Body of pancreas (tissue), 4 donors: Measurements from ENCODE around the gene METAP1D. TPM values are rescaled to one million over a fixed set of nuclear protein-coding genes. Genes with fewer than 3 reads are reported as not detected.
"Not testable (repeated sequence)": the region's sequence is repeated elsewhere in the genome, so short reads cannot be mapped to it uniquely, and the experiment has no call there.

ENCODE experiments used
- ATAC-seq: fragments of 150-250 bp; one replicate; pipeline ENCODE4 v1.9.1; 2016
- DNase-seq, 4 donors: peaks; one replicate each; pipeline ENCODE4 v3.0.0-alpha.2; 2019
- H3K27ac ChIP-seq, 4 donors: fragments of 200-600 bp; sonication (generic); 1 replicate in 3 of 4; 2 replicates in 1 of 4; pipeline versions ENCODE4 v1.5.1 to v1.6.1; 2016 to 2019; ENCODE audit warnings: mild to moderate bottlenecking in 1 of 4, mixed read lengths in 1 of 4, moderate library complexity in 1 of 4
- H3K27me3 ChIP-seq, 2 donors: fragments of 200-600 bp; sonication (generic); one replicate each; pipeline ENCODE4 v1.6.0; 2016; ENCODE audit warnings: mild to moderate bottlenecking in 1 of 2
- H3K36me3 ChIP-seq, 2 donors: fragments of 200-600 bp; sonication (generic); replicated peaks in 1 of 2; 2 replicates each; pipeline ENCODE4 v1.5.1; 2016; ENCODE audit warnings: low read depth in 2 of 2; ENCODE audit not compliant: insufficient read depth in 1 of 2
- H3K4me1 ChIP-seq: fragments of 200-600 bp; sonication (generic); one replicate; pipeline ENCODE4 v1.6.0; 2016
- H3K4me3 ChIP-seq, 2 donors: fragments of 200-600 bp; sonication (generic); 1 replicate in 1 of 2; 2 replicates in 1 of 2; pipeline ENCODE4 v1.5.1; 2016 to 2019
- H3K9me3 ChIP-seq, 3 donors: fragments of 200-600 bp; sonication (generic); 1 replicate in 2 of 3; 2 replicates in 1 of 3; pipeline ENCODE4 v1.5.1; 2016
- CTCF ChIP-seq, 7 experiments: fragments of 450-650 bp in 4 of 7; fragments of 200-600 bp in 3 of 7; sonication (generic) in 3 of 7; IDR thresholded peaks; one replicate each; pipeline ENCODE4 v1.5.1; 2016 to 2019; ENCODE audit warnings: antibody characterized with exemption in 7 of 7
- POLR2A ChIP-seq, 3 donors: fragments of 450-650 bp; IDR thresholded peaks; one replicate each; pipeline ENCODE4 v1.6.1; 2016; ENCODE audit warnings: antibody characterized with exemption in 3 of 3, mild to moderate bottlenecking in 2 of 3
- WGBS, 2 donors: methylation state at CpG; one replicate each; pipeline ENCODE4 v1.1.5; 2017; 5-methylcytosine and 5-hydroxymethylcytosine counted together
- intact Hi-C: fragments of 100-400 bp; cut with DNase I; formaldehyde crosslinking; loops from one replicate; pipeline ENCODE4 v1.15.1; 2023
- total RNA-seq, 2 donors: library from RNA; depleted of rRNA; stranded (reverse); fragments of >200 nt; gene quantifications; one replicate each; pipeline ENCODE4 v1.1.0, GENCODE V29; 2016

The METAP1D gene
- total RNA-seq, 2 donors from 2014 or later: 9.9 to 40.9 TPM

GRCh38 chr2:172108587-172108930 lies 108.8 kb downstream of the METAP1D start:
- H3K27me3 ChIP-seq: peaks cover 5 to 41% of the 10 kb centered on the region in 2 donors
- no peak overlapping the region for H3K27ac ChIP-seq
- 0 to 23% methylated on average over 2 to 8 of the region's 8 CpGs for WGBS, 2 donors
- DNase-seq (no peak), ATAC-seq (no peak)
- H3K36me3 ChIP-seq: no peaks in the 10 kb centered on the region
- H3K9me3 ChIP-seq: no peaks in the 10 kb centered on the region
- peaks cover 17% of the 10 kb centered on the region for H3K4me1 ChIP-seq
- H3K4me3 ChIP-seq: no peak overlapping the region
- intact Hi-C loops: loop anchor here (10.0 kb wide), 1 partner anchor 294 kb away; no protein-coding TSS in a partner anchor
- TF ChIP-seq CTCF (IDR thresholded peaks at IDR 0.05) (no peak), POLR2A (IDR thresholded peaks at IDR 0.05) (no peak)

GRCh38 chr2:172109256-172109987 lies 109.7 kb downstream of the METAP1D start:
- DNase-seq: no peak
- peaks cover 5 to 33% of the 10 kb centered on the region in 2 donors for H3K27me3 ChIP-seq
- intact Hi-C loops: loop anchor here (10.0 kb wide), 1 partner anchor 295 kb away; no protein-coding TSS in a partner anchor
- H3K27ac ChIP-seq: no peak overlapping the region
- H3K4me1 ChIP-seq: peaks cover 17% of the 10 kb centered on the region
- H3K4me3 ChIP-seq: no peak overlapping the region
- TF ChIP-seq CTCF (IDR thresholded peaks at IDR 0.05): no peak
- no peak for TF ChIP-seq POLR2A (IDR thresholded peaks at IDR 0.05)
- no peak for ATAC-seq
- no peaks in the 10 kb centered on the region for H3K9me3 ChIP-seq
- WGBS, 2 donors: 28 to 30% methylated on average over 22 to 24 of the region's 29 CpGs
- H3K36me3 ChIP-seq: no peaks in the 10 kb centered on the region

- Histone ChIP-seq H3K4me1 (peaks cover 17% of the 10 kb centered on the region), H3K4me3 (no peak overlapping the region), H3K9me3 (no peaks in the 10 kb centered on the region), H3K27ac (no peak overlapping the region), H3K36me3 (no peaks in the 10 kb centered on the region), H3K27me3 (peaks cover 5 to 25% of the 10 kb centered on the region in 2 donors)
- DNase-seq (no peak), ATAC-seq (no peak)
- TF ChIP-seq POLR2A (IDR thresholded peaks at IDR 0.05) (no peak), CTCF (IDR thresholded peaks at IDR 0.05) (no peak)
- 52 to 54% methylated on average over 25 to 31 of the region's 31 CpGs for WGBS, 2 donors
- intact Hi-C loops: loop anchor here (10.0 kb wide), 1 partner anchor 295 kb away; no protein-coding TSS in a partner anchor
Observed at GRCh38 chr2:172109988-172110811, 110.4 kb downstream of the METAP1D start.

- WGBS, 2 donors: 39 to 43% methylated on average over 2 of the region's 2 CpGs
- Histone ChIP-seq H3K27ac (no peak overlapping the region), H3K4me1 (no peaks in the 10 kb centered on the region), H3K36me3 (no peaks in the 10 kb centered on the region), H3K9me3 (no peaks in the 10 kb centered on the region), H3K4me3 (no peak overlapping the region), H3K27me3 (no peaks in the 10 kb centered on the region)
- ATAC-seq: no peak
- TF ChIP-seq POLR2A (IDR thresholded peaks at IDR 0.05) (no peak), CTCF (IDR thresholded peaks at IDR 0.05) (peak in 1 of 7 experiments; percentile 21)
- intact Hi-C loops: no loop called here
- DNase-seq: no peak
Observed at GRCh38 chr2:172113617-172114016, 113.9 kb downstream of the METAP1D start.

GRCh38 chr2:172114176-172114575 lies 114.4 kb downstream of the METAP1D start:
- H3K4me1 ChIP-seq, H3K36me3 ChIP-seq, H3K27ac ChIP-seq, H3K4me3 ChIP-seq, H3K27me3 ChIP-seq, DNase-seq, H3K9me3 ChIP-seq, ATAC-seq, intact Hi-C loops: not testable (repeated sequence)
- 81 to 83% methylated on average over 6 of the region's 6 CpGs for WGBS, 2 donors
